ENCODE data around the gene MAB21L4. TPM values are rescaled to one million over a fixed set of nuclear protein-coding genes. Genes with fewer than 3 reads are reported as not detected.

MAB21L4 gene
- total RNA-seq, 1 donor from 2014 or later: 0.59 TPM

DNA sequence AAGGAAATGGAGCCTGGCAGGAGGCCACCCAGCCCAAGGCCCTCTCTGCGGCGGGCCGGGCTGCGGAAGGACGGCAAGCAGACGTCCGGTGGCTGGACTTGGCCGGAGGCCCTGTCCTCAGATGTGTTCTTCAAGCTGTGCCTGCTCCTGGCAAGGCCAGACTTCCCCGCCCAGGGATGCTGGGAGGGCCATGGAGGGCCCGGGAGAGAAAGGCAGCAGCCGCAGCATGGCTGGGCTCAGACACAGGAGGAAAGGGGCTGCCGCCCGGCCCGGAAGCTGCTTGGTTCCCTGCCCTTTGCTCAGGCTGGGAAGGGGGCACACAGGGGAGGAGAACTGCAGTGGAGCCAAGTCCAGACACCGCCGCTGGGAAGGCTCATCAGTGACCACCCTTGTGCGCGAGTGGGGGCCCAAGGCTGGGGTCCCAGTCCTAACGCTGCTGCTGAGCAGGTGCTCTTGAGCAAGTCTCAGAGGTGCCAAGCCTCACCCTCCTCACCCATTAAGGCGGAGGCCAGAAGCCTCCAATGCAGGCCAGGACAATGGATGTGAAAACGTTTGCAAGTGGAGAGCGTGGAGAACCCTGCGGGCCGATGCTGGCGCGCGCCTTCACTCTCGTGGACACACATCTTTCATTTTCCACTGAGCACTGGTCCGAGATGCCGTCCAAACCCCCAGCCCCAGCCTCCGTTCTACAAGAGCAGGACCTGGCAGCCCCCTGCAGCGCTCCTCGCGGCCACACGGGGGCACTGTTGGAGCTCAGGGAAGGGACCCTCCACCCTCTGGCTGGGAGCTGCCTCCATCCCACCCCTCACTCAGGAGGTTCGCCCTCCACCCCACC is 18.1 kb upstream of the MAB21L4 start:
- Mint-ChIP-seq H3K4me3 (ENCODE audit: unreplicated experiment) (no peak overlapping the region), H3K9me3 (ENCODE audit: unreplicated experiment) (no peaks in the 10 kb centered on the region), H3K27me3 (ENCODE audit: low read depth, unreplicated experiment) (peaks cover 30% of the 10 kb centered on the region), H3K4me1 (ENCODE audit: low read depth, unreplicated experiment) (peaks cover 6% of the 10 kb centered on the region), H3K36me3 (ENCODE audit: low read depth, unreplicated experiment) (no peaks in the 10 kb centered on the region), H3K27ac (ENCODE audit: unreplicated experiment) (no peak overlapping the region)
- no peaks in the 10 kb centered on the region for H3K36me3 ChIP-seq (ENCODE audit: insufficient read depth, low read length)
- H3K9me3 ChIP-seq (ENCODE audit: insufficient read depth, low read depth, low read length): no peaks in the 10 kb centered on the region
- H3K4me3 ChIP-seq (ENCODE audit: insufficient read depth, low read depth, low read length): no peak overlapping the region
- H3K9ac ChIP-seq (ENCODE audit: low read length): no peak overlapping the region
- peak overlapping the region; percentile 57 for H3K4me2 ChIP-seq (ENCODE audit: low read length)
- H3K4me1 ChIP-seq (ENCODE audit: insufficient read depth, low read length): peaks cover 34% of the 10 kb centered on the region
- TF ChIP-seq EZH2 (IDR thresholded peaks at IDR 0.05; ENCODE audit: insufficient read depth, low read length) (peak; percentile 22), CTCF (IDR thresholded peaks at IDR 0.05; ENCODE audit: insufficient read depth, low read depth, low read length) (peak; percentile 56)
- H2AFZ ChIP-seq (ENCODE audit: low read depth, low read length): peak overlapping the region; percentile 71
- no peaks in the 10 kb centered on the region for H3K27me3 ChIP-seq (ENCODE audit: insufficient read depth, low read length)
- DNase-seq (ENCODE audit: low read depth) (peak; percentile 66), FAIRE-seq (no peak)
- H3K27ac ChIP-seq (ENCODE audit: low read depth, low read length): peak overlapping the region; percentile 19
- H3K79me2 ChIP-seq (ENCODE audit: insufficient read depth, low read length): no peaks in the 10 kb centered on the region
- H4K20me1 ChIP-seq (ENCODE audit: insufficient read depth, low read length): no peaks in the 10 kb centered on the region

- TF ChIP-seq CTCF (IDR thresholded peaks at IDR 0.05; ENCODE audit: insufficient read depth, low read depth, low read length) (no peak), EZH2 (IDR thresholded peaks at IDR 0.05; ENCODE audit: insufficient read depth, low read length) (no peak)
- Histone ChIP-seq H2AFZ (ENCODE audit: low read depth, low read length) (peak overlapping the region; percentile 71), H3K4me3 (ENCODE audit: insufficient read depth, low read depth, low read length) (no peak overlapping the region), H3K27ac (ENCODE audit: low read depth, low read length) (peak overlapping the region; percentile 18), H3K36me3 (ENCODE audit: insufficient read depth, low read length) (no peaks in the 10 kb centered on the region), H3K9ac (ENCODE audit: low read length) (peak overlapping the region; percentile 27), H3K9me3 (ENCODE audit: insufficient read depth, low read depth, low read length) (no peaks in the 10 kb centered on the region), H3K27me3 (ENCODE audit: insufficient read depth, low read length) (no peaks in the 10 kb centered on the region), H3K4me1 (ENCODE audit: insufficient read depth, low read length) (peaks cover 34% of the 10 kb centered on the region), H3K79me2 (ENCODE audit: insufficient read depth, low read length) (no peaks in the 10 kb centered on the region), H4K20me1 (ENCODE audit: insufficient read depth, low read length) (no peaks in the 10 kb centered on the region), H3K4me2 (ENCODE audit: low read length) (peak overlapping the region; percentile 57)
- no peaks in the 10 kb centered on the region for H3K9me3 Mint-ChIP-seq (ENCODE audit: unreplicated experiment)
- DNase-seq (ENCODE audit: low read depth) (peak; percentile 25), FAIRE-seq (no peak)
- no peak overlapping the region for H3K27ac Mint-ChIP-seq (ENCODE audit: unreplicated experiment)
- H3K4me1 Mint-ChIP-seq (ENCODE audit: low read depth, unreplicated experiment): peaks cover 6% of the 10 kb centered on the region
- no peaks in the 10 kb centered on the region for H3K36me3 Mint-ChIP-seq (ENCODE audit: low read depth, unreplicated experiment)
- peaks cover 30% of the 10 kb centered on the region for H3K27me3 Mint-ChIP-seq (ENCODE audit: low read depth, unreplicated experiment)
- H3K4me3 Mint-ChIP-seq (ENCODE audit: unreplicated experiment): no peak overlapping the region
Measured at GRCh38 chr2:240912878-240913809, 17.2 kb upstream of the MAB21L4 start.
